A673 (cell line): Measurements from ENCODE around the gene DHCR24. TPM values are rescaled to one million over a fixed set of nuclear protein-coding genes. Genes with fewer than 3 reads are reported as not detected.
"Not testable (repeated sequence)": the region's sequence is repeated elsewhere in the genome, so short reads cannot be mapped to it uniquely, and the experiment has no call there.

Experiments used
- Bru-seq: library from RNA; stranded (reverse); fragments of 400-500 nt; gene quantifications from one replicate; lab custom pipeline; 2021; lab: Mats Ljungman, UMichigan
- BruChase-seq, 2 experiments: library from RNA; stranded (reverse); fragments of 400-500 nt; gene quantifications; one replicate each; lab custom pipeline; 2021; lab: Mats Ljungman, UMichigan
- BruUV-seq: library from RNA; stranded (reverse); fragments of 400-500 nt; replicated peaks from 2 replicates; lab custom pipeline; 2021; lab: Mats Ljungman, UMichigan
- CTCF ChIA-PET: fragments of 300-600 bp; sonication (Branson Sonifier 250); formaldehyde crosslinking; loops from one replicate; lab custom pipeline; 2022; ENCODE audit warnings: antibody characterized with exemption; lab: Charles Lee
- POLR2A ChIA-PET: fragments of 300-600 bp; sonication (Branson Sonifier 250); formaldehyde crosslinking; loops from one replicate; lab custom pipeline; 2022; ENCODE audit warnings: antibody characterized with exemption; ENCODE audit not compliant: low non-redundant PET; lab: Charles Lee
- DNase-seq: peaks from one replicate; pipeline ENCODE4 v3.0.0-alpha.2; 2015; ENCODE audit warnings: low spot score
- H3K27ac ChIP-seq: fragments of 200-600 bp; sonication (generic); 2 replicates; pipeline ENCODE4 v1.5.1; 2016; ENCODE audit warnings: mixed run types, low read depth, mild to moderate bottlenecking, mixed read lengths, antibody characterized with exemption, low read length; ENCODE audit not compliant: poor library complexity, severe bottlenecking
- H3K27me3 ChIP-seq: fragments of 200-600 bp; sonication (generic); replicated peaks from 2 replicates; pipeline ENCODE4 v1.6.1; 2017; ENCODE audit warnings: mixed run types, low read depth, mild to moderate bottlenecking, mixed read lengths, antibody characterized with exemption, low read length; ENCODE audit not compliant: insufficient read depth, poor library complexity
- H3K36me3 ChIP-seq: fragments of 200-600 bp; sonication (generic); 2 replicates; pipeline ENCODE4 v1.6.1; 2016; ENCODE audit warnings: mixed run types, mild to moderate bottlenecking, mixed read lengths, antibody characterized with exemption, low read length; ENCODE audit not compliant: insufficient read depth, poor library complexity, severe bottlenecking
- H3K4me1 ChIP-seq: fragments of 200-600 bp; sonication (generic); 2 replicates; pipeline ENCODE4 v1.6.1; 2017; ENCODE audit warnings: mixed run types, mild to moderate bottlenecking, mixed read lengths, antibody characterized with exemption, low read length; ENCODE audit not compliant: insufficient read depth, poor library complexity, severe bottlenecking
- H3K4me3 ChIP-seq: fragments of 200-600 bp; sonication (generic); 2 replicates; pipeline ENCODE4 v1.5.1; 2016; ENCODE audit warnings: low read depth, mixed run types, mild to moderate bottlenecking, mixed read lengths, low read length; ENCODE audit not compliant: poor library complexity, severe bottlenecking
- H3K9me3 ChIP-seq: fragments of 200-600 bp; sonication (generic); 2 replicates; pipeline ENCODE4 v1.6.1; 2016; ENCODE audit warnings: mixed run types, low read depth, mild to moderate bottlenecking, mixed read lengths, antibody characterized with exemption, low read length; ENCODE audit not compliant: poor library complexity, severe bottlenecking
- EZH2 ChIP-seq: fragments of 200-600 bp; sonication (generic); IDR thresholded peaks from 2 replicates; pipeline ENCODE4 v1.6.1; 2017; ENCODE audit warnings: borderline replicate concordance, low read depth, mild to moderate bottlenecking, mixed read lengths, antibody characterized with exemption, low read length; ENCODE audit not compliant: poor library complexity, severe bottlenecking
- intact Hi-C: fragments of 100-400 bp; cut with micrococcal nuclease; formaldehyde crosslinking; loops from one replicate; pipeline ENCODE4 v1.10.0; 2022; ENCODE audit not compliant: unreplicated experiment
- long read RNA-seq: library from polyadenylated mRNA; stranded (forward); transcript quantifications from one replicate; pipeline ENCODE4 v2.0.0, GENCODE V29; 2022
- total RNA-seq: library from RNA; stranded (reverse); gene quantifications from 2 replicates; pipeline ENCODE4 v1.2.3, GENCODE V29; 2021
- TF ChIP-seq, protein P1 (sequence below): fragments of 300-800, 200-600 bp; sonication (generic); conservative IDR thresholded peaks from 2 replicates; pipeline ENCODE4 v1.5.1; 2017; ENCODE audit warnings: low read depth, mild to moderate bottlenecking, antibody characterized with exemption, low read length, moderate library complexity, mixed read lengths

DHCR24 gene, protein sequence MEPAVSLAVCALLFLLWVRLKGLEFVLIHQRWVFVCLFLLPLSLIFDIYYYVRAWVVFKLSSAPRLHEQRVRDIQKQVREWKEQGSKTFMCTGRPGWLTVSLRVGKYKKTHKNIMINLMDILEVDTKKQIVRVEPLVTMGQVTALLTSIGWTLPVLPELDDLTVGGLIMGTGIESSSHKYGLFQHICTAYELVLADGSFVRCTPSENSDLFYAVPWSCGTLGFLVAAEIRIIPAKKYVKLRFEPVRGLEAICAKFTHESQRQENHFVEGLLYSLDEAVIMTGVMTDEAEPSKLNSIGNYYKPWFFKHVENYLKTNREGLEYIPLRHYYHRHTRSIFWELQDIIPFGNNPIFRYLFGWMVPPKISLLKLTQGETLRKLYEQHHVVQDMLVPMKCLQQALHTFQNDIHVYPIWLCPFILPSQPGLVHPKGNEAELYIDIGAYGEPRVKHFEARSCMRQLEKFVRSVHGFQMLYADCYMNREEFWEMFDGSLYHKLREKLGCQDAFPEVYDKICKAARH
- total RNA-seq (245 and 273 TPM in 2 replicates), Bru-seq, nascent RNA (percentile 92 among the genes with signal in this experiment), BruChase-seq, experiment 1, labeled RNA remaining after a 2-hour chase (percentile 90 among the genes with signal in this experiment), BruChase-seq, experiment 2, labeled RNA remaining after a 6-hour chase (percentile 97 among the genes with signal in this experiment)
- long read RNA-seq, full-length matches to known transcripts, result 244 of 387 reads
- long read RNA-seq, partial matches to known transcripts, result 26 of 387 reads
- long read RNA-seq, other reads (novel, unspliced or antisense), result 117 of 387 reads

DNA sequence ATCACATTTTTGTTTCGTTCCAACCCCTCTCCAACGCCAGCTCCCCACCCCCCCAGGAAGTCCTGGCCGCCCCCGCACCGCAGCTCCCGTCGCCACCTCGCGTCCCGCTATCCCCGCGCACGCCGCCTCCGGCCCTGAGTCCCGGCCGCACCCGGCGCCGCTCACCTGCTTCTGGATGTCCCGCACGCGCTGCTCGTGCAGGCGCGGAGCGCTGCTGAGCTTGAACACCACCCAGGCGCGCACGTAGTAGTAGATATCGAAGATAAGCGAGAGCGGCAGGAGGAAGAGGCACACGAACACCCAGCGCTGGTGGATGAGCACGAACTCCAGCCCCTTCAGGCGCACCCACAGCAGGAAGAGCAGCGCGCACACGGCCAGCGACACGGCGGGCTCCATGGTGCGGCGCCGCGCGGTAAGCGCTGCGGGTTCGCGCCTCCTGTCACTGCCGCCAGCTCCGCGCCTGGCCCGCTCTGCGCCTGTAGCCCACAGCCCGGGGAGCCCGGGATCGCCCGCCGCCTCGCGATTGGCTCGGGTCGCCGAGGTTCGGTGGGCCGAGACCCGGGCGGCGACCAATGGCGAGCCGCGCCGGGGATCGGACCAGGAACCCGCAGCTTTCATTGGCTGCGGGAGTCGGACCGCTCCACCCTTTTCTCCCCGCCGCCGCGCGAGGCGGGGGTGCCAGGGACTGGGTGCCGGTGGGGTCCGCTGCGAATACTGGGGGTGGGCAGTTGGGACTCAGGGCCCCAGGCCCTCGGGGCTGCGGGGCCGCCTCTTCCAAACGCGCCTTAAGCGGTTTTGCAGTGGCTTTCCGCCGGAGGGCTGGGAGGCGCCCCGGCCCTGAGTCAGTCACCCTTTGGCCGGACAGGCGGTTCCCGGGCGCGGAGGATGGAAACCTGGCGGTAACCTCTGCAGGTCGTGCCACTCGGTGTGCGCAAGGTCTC lies at the start of gene DHCR24:
Gene DHCR24, minus strand, starts transcription at position 472 of the 941 bp plus-strand sequence. Its CDS starts 76 bp downstream, at position 396.
- H3K27ac ChIP-seq, result peak within 1 kb of the TSS; percentile 89
- CTCF ChIA-PET, result interaction anchor here (0.7 to 1.2 kb wide), 2 partner anchors 58 to 85 kb away, joined by 3 to 9 read pairs; no protein-coding TSS in a partner anchor
- H3K36me3 ChIP-seq, result peaks cover 31% of the 10 kb centered on the region
- intact Hi-C loops, result no loop called here
- peak within 1 kb of the TSS; percentile 99 for H3K4me3 ChIP-seq
- BruUV-seq, result no TSS peak
- no peaks in the 10 kb centered on the region for H3K9me3 ChIP-seq
- no peaks in the 10 kb centered on the region for H3K27me3 ChIP-seq
- DNase-seq, result peak; percentile 93
- H3K4me1 ChIP-seq, result peaks cover 24% of the 10 kb centered on the region
- no peak for TF ChIP-seq EZH2
- TF ChIP-seq, protein P1, sequence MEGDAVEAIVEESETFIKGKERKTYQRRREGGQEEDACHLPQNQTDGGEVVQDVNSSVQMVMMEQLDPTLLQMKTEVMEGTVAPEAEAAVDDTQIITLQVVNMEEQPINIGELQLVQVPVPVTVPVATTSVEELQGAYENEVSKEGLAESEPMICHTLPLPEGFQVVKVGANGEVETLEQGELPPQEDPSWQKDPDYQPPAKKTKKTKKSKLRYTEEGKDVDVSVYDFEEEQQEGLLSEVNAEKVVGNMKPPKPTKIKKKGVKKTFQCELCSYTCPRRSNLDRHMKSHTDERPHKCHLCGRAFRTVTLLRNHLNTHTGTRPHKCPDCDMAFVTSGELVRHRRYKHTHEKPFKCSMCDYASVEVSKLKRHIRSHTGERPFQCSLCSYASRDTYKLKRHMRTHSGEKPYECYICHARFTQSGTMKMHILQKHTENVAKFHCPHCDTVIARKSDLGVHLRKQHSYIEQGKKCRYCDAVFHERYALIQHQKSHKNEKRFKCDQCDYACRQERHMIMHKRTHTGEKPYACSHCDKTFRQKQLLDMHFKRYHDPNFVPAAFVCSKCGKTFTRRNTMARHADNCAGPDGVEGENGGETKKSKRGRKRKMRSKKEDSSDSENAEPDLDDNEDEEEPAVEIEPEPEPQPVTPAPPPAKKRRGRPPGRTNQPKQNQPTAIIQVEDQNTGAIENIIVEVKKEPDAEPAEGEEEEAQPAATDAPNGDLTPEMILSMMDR, result no peak
- POLR2A ChIA-PET, result interaction anchor here (0.7 kb wide), 2 partner anchors 113 to 172 kb away, joined by 3 to 9 read pairs; no protein-coding TSS in a partner anchor

DNA sequence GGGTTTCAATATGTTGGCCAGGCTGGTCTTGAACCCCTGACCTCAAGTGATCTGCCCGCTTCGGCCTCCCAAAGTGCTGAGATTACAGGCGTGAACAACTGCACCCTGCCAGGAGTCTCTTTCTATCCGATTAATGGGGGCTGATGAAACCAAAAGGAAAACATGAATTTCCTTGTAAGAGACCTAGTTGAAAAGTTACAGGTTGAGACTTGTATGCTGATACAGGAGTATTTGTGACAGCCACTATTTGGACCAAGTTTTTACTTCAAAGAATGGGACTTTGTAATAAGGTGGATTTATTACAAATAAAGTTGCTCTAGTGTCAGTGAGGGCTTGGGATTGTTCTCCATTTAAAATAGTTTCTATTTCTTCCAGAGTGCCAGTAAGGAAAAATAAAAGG lies 49.8 kb upstream of the DHCR24 start:
- H3K27ac ChIP-seq, result no peak overlapping the region
- H3K4me1 ChIP-seq, result peaks cover 27% of the 10 kb centered on the region
- intact Hi-C loops, result no loop called here
- ChIA-PET CTCF (no interaction called here), POLR2A (no interaction called here)
- H3K4me3 ChIP-seq, result no peak overlapping the region
- DNase-seq, result no peak
- H3K27me3 ChIP-seq, result no peaks in the 10 kb centered on the region
- TF ChIP-seq EZH2, result no peak
- TF ChIP-seq, protein P1, result no peak
- H3K9me3 ChIP-seq, result no peaks in the 10 kb centered on the region
- H3K36me3 ChIP-seq, result no peaks in the 10 kb centered on the region
- no TSS peak for BruUV-seq

DNA sequence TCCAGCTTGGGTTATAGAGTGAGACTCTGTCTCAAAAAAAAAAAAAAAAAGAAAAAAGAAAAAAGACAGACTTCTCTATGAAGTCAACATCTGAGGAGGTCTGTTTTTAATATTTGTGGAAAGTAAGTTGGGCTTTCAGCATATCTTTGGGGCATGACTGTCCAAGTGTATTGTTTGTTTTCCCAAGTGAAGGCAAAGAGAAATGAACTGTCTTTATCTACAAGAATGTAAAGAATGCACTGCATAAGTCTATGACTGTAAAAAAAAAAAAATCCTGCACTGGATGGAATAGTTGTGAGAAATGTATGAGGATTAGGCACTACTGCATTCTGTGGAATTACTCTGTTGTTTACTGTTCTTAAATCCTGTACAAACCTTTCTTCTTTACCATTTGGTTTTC lies 47.9 kb upstream of the DHCR24 start:
- Histone ChIP-seq H3K4me1 (peaks cover 18% of the 10 kb centered on the region), H3K27me3 (no peaks in the 10 kb centered on the region), H3K36me3 (no peaks in the 10 kb centered on the region), H3K27ac (no peak overlapping the region), H3K4me3 (no peak overlapping the region), H3K9me3 (no peaks in the 10 kb centered on the region)
- TF ChIP-seq, protein P1, result no peak
- no peak for TF ChIP-seq EZH2
- CTCF ChIA-PET, result no interaction called here
- BruUV-seq, result no TSS peak
- POLR2A ChIA-PET, result no interaction called here
- DNase-seq, result peak; percentile 28
- intact Hi-C loops, result no loop called here

DNA sequence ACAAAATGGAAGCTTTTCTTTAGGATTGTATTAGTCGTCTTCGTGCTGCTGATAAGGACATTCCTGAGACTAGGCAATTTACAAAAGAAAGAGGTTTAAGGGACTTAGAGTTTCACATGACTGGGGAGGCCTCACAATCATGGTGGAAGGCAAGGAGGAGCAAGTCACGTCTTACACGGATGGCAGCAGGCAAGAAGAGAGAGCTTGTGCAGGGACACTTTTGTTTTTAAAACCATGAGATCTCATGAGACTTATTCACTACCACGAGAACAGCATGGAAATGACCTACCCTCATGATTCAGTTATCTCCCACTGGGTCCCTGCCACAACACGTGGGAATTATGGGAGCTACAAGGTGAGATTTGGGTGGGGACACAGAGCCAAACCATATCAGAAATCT lies 47.1 kb upstream of the DHCR24 start:
- BruUV-seq, H3K4me3 ChIP-seq, POLR2A ChIA-PET, CTCF ChIA-PET, intact Hi-C loops, H3K9me3 ChIP-seq, DNase-seq, H3K36me3 ChIP-seq, H3K27ac ChIP-seq, H3K27me3 ChIP-seq: not testable (repeated sequence)
- H3K4me1 ChIP-seq, result peaks cover 11% of the 10 kb centered on the region
